NCI-H524 (cell line): ENCODE results near the gene AP3S1.
"Not testable (repeated sequence)": the region's sequence is repeated elsewhere in the genome, so short reads cannot be mapped to it uniquely, and the experiment has no call there.

Experiments
- DNase-seq, 2 experiments: peaks; one replicate each; lab custom pipeline; 2025; lab: John Stamatoyannopoulos, UW

Gene AP3S1

GRCh38 chr5:115873392-115873791 lies 31.7 kb downstream of the AP3S1 start:
- no peak for DNase-seq

- no peak for DNase-seq
These were observed 33.7 kb downstream of the AP3S1 start for GRCh38 chr5:115875447-115875846.

- DNase-seq: not testable (repeated sequence)
These were observed 35.6 kb downstream of the AP3S1 start for GRCh38 chr5:115877342-115877741.

- DNase-seq: not testable (repeated sequence)
These were observed 40.7 kb downstream of the AP3S1 start for GRCh38 chr5:115882434-115882833.

GRCh38 chr5:115884704-115885103 lies 43.0 kb downstream of the AP3S1 start:
- no peak for DNase-seq

- DNase-seq: not testable (repeated sequence)
These were observed 43.5 kb downstream of the AP3S1 start for GRCh38 chr5:115885208-115885607.

GRCh38 chr5:115888027-115888426 lies 46.3 kb downstream of the AP3S1 start:
- DNase-seq: peak in 1 of 2 experiments; percentile 5

- no peak for DNase-seq
These were observed 50.3 kb downstream of the AP3S1 start for GRCh38 chr5:115892021-115892420.

- DNase-seq: no peak
These were observed 52.6 kb downstream of the AP3S1 start for GRCh38 chr5:115894342-115894741.

- DNase-seq: no peak
These were observed 54.1 kb downstream of the AP3S1 start for GRCh38 chr5:115895821-115896220.

GRCh38 chr5:115898656-115899055 lies 56.9 kb downstream of the AP3S1 start:
- DNase-seq: no peak

GRCh38 chr5:115907177-115907576 lies 65.4 kb downstream of the AP3S1 start:
- DNase-seq: no peak

GRCh38 chr5:115913623-115914400 lies 72.1 kb downstream of the AP3S1 start:
- DNase-seq: not testable (repeated sequence)

GRCh38 chr5:115920171-115920725 lies 78.5 kb downstream of the AP3S1 start:
- DNase-seq: no peak

GRCh38 chr5:115928578-115929407 lies 87.1 kb downstream of the AP3S1 start:
- not testable (repeated sequence) for DNase-seq

- not testable (repeated sequence) for DNase-seq
These were observed 88.4 kb downstream of the AP3S1 start for GRCh38 chr5:115930171-115930570.

GRCh38 chr5:115930630-115931337 lies 89.0 kb downstream of the AP3S1 start:
- no peak for DNase-seq

GRCh38 chr5:115932991-115933390 lies 91.3 kb downstream of the AP3S1 start:
- no peak for DNase-seq

- DNase-seq: no peak
These were observed 92.7 kb downstream of the AP3S1 start for GRCh38 chr5:115934388-115934974.

GRCh38 chr5:115936031-115936430 lies 94.3 kb downstream of the AP3S1 start:
- DNase-seq: no peak

GRCh38 chr5:115939059-115939458 lies 97.3 kb downstream of the AP3S1 start:
- DNase-seq: no peak
